HEK293 (cell line): ENCODE measurements around the gene SCNN1A.
A peak's percentile ranks its signal among the peaks of the same experiment; 100 is the strongest.

Experiments used
- CTCF ChIA-PET: fragments of 350-600 bp; formaldehyde crosslinking; extraction: SDS; loops from one replicate; lab custom pipeline; 2021; ENCODE audit warnings: antibody characterized with exemption; lab: Yijun Ruan, JAX
- POLR2A ChIA-PET: fragments of 300-600 bp; formaldehyde crosslinking; extraction: SDS; loops from one replicate; lab custom pipeline; 2020; ENCODE audit warnings: antibody characterized with exemption, inconsistent platforms; lab: Yijun Ruan, JAX
- H3K27ac ChIP-seq: fragments of 200-500 bp; sonication (Bioruptor generic); 2 replicates; pipeline ENCODE4 v1.5.1; 2014; ENCODE audit warnings: low read depth, low read length, control low read depth, inconsistent platforms; ENCODE audit errors: extremely low read depth
- H3K36me3 ChIP-seq, 2 experiments: fragments of 200-500 bp in 1 of 2; sonication (Bioruptor generic) in 1 of 2; 1 replicate in 1 of 2; 2 replicates in 1 of 2; pipeline ENCODE4 v1.5.1; 2014 to 2017; ENCODE audit warnings: inconsistent platforms in 2 of 2, low read length in 2 of 2; ENCODE audit not compliant: control insufficient read depth in 2 of 2, insufficient read depth in 1 of 2
- H3K4me1 ChIP-seq: fragments of 200-500 bp; sonication (Bioruptor generic); 2 replicates; pipeline ENCODE4 v1.5.1; 2014; ENCODE audit warnings: mild to moderate bottlenecking, low read length, inconsistent platforms; ENCODE audit not compliant: control insufficient read depth, insufficient read depth
- H3K4me3 ChIP-seq: 2 replicates; pipeline ENCODE4 v1.5.1; 2011; ENCODE audit warnings: low read depth, mild to moderate bottlenecking, control low read depth, low read length, moderate library complexity
- H3K9me3 ChIP-seq: fragments of 200-500 bp; sonication (Bioruptor generic); 2 replicates; pipeline ENCODE4 v1.5.1; 2014; ENCODE audit warnings: low read depth, low read length, inconsistent platforms; ENCODE audit not compliant: control insufficient read depth, insufficient read depth
- AEBP2 ChIP-seq: fragments of 450-650 bp; formaldehyde crosslinking; IDR thresholded peaks from 2 replicates; pipeline ENCODE4 v1.5.1; 2016; ENCODE audit warnings: missing biosample characterization, missing genetic modification characterization, borderline replicate concordance
- BCL11A ChIP-seq: fragments of 450-650 bp; formaldehyde crosslinking; IDR thresholded peaks from 2 replicates; pipeline ENCODE4 v1.5.1; 2016; ENCODE audit warnings: low read depth, missing biosample characterization, missing genetic modification characterization
- GFI1B ChIP-seq: fragments of 450-650 bp; formaldehyde crosslinking; IDR thresholded peaks from 2 replicates; pipeline ENCODE4 v1.5.1; 2016; ENCODE audit warnings: missing biosample characterization, missing genetic modification characterization
- HOXA7 ChIP-seq: sonication (generic); formaldehyde crosslinking; IDR thresholded peaks from 2 replicates; pipeline ENCODE4 v1.8.1; 2022; ENCODE audit warnings: missing genetic modification reagents, borderline replicate concordance
- IKZF3 ChIP-seq: fragments of 450-650 bp; IDR thresholded peaks from 2 replicates; pipeline ENCODE4 v1.5.0; 2018; ENCODE audit warnings: missing biosample characterization, mild to moderate bottlenecking, missing genetic modification characterization, moderate library complexity
- KLF10 ChIP-seq: fragments of 450-650 bp; IDR thresholded peaks from 2 replicates; pipeline ENCODE4 v1.5.1; 2018; ENCODE audit warnings: missing biosample characterization, mild to moderate bottlenecking, missing genetic modification characterization
- KLF8 ChIP-seq: fragments of 450-650 bp; formaldehyde crosslinking; IDR thresholded peaks from 2 replicates; pipeline ENCODE4 v1.5.1; 2016; ENCODE audit warnings: missing biosample characterization, missing genetic modification characterization
- TCF7L2 ChIP-seq: IDR thresholded peaks from 2 replicates; pipeline ENCODE4 v1.6.1; 2011; ENCODE audit warnings: low read depth, mild to moderate bottlenecking, inconsistent platforms, low read length, moderate library complexity, borderline replicate concordance
- YY1 ChIP-seq: fragments of 450-650 bp; formaldehyde crosslinking; IDR thresholded peaks from 2 replicates; pipeline ENCODE4 v1.5.1; 2018; ENCODE audit warnings: missing biosample characterization, missing genetic modification characterization
- ZBTB11 ChIP-seq: fragments of 450-650 bp; formaldehyde crosslinking; conservative IDR thresholded peaks from 2 replicates; pipeline ENCODE4 v1.5.1; 2016; ENCODE audit warnings: low read depth, missing biosample characterization, missing genetic modification characterization
- ZBTB7A ChIP-seq: fragments of 450-650 bp; formaldehyde crosslinking; IDR thresholded peaks from 2 replicates; pipeline ENCODE4 v1.5.1; 2016; ENCODE audit warnings: low read depth, missing biosample characterization, missing genetic modification characterization
- ZNF121 ChIP-seq: fragments of 450-650 bp; formaldehyde crosslinking; IDR thresholded peaks from 2 replicates; pipeline ENCODE4 v1.5.1; 2016; ENCODE audit warnings: missing biosample characterization, missing genetic modification characterization
- ZNF146 ChIP-seq: fragments of 450-650 bp; formaldehyde crosslinking; IDR thresholded peaks from 2 replicates; pipeline ENCODE4 v1.5.1; 2016; ENCODE audit warnings: missing biosample characterization, missing genetic modification characterization
- ZNF211 ChIP-seq: fragments of 450-650 bp; formaldehyde crosslinking; IDR thresholded peaks from 2 replicates; pipeline ENCODE4 v1.5.1; 2016; ENCODE audit warnings: low read depth, missing biosample characterization, missing genetic modification characterization
- ZNF223 ChIP-seq: fragments of 450-650 bp; formaldehyde crosslinking; IDR thresholded peaks from 2 replicates; pipeline ENCODE4 v1.5.1; 2016; ENCODE audit warnings: missing biosample characterization, missing genetic modification characterization
- ZNF24 ChIP-seq: fragments of 450-650 bp; formaldehyde crosslinking; IDR thresholded peaks from 2 replicates; pipeline ENCODE4 v1.5.1; 2016; ENCODE audit warnings: missing biosample characterization, missing genetic modification characterization
- ZNF354C ChIP-seq: fragments of 450-650 bp; formaldehyde crosslinking; IDR thresholded peaks from 2 replicates; pipeline ENCODE4 v1.5.1; 2016; ENCODE audit warnings: missing biosample characterization, missing genetic modification characterization, low read depth, borderline replicate concordance
- ZNF37A ChIP-seq: fragments of 450-650 bp; IDR thresholded peaks from 2 replicates; pipeline ENCODE4 v1.5.1; 2018; ENCODE audit warnings: missing biosample characterization, missing genetic modification characterization
- ZNF433 ChIP-seq: fragments of 450-650 bp; formaldehyde crosslinking; IDR thresholded peaks from 2 replicates; pipeline ENCODE4 v1.5.1; 2016; ENCODE audit warnings: missing biosample characterization, missing genetic modification characterization, low read depth
- ZNF530 ChIP-seq: fragments of 450-650 bp; formaldehyde crosslinking; IDR thresholded peaks from 2 replicates; pipeline ENCODE4 v1.5.1; 2016; ENCODE audit warnings: low read depth, missing biosample characterization, missing genetic modification characterization
- ZNF610 ChIP-seq: fragments of 450-650 bp; formaldehyde crosslinking; IDR thresholded peaks from 2 replicates; pipeline ENCODE4 v1.5.1; 2016; ENCODE audit warnings: missing biosample characterization, missing genetic modification characterization, borderline replicate concordance

SCNN1A gene

GRCh38 chr12:6394398-6394797 is 19.0 kb upstream of the SCNN1A start:
- Histone ChIP-seq H3K27ac (no peak overlapping the region), H3K9me3 (no peaks in the 10 kb centered on the region), H3K4me1 (no peaks in the 10 kb centered on the region), H3K36me3 (no peaks in the 10 kb centered on the region), H3K4me3 (no peak overlapping the region)
- ChIA-PET CTCF (no interaction called here), POLR2A (interaction anchor here (0.7 kb wide), 1 partner anchor 140 kb away, joined by 3 read pairs; no protein-coding TSS in a partner anchor)
- TF ChIP-seq KLF8 (tag by site-specific recombination) (no peak), ZNF24 (tag by site-specific recombination) (no peak), YY1 (no peak), ZNF433 (tag by site-specific recombination) (no peak), KLF10 (no peak), ZNF610 (tag by site-specific recombination) (no peak), ZNF146 (tag by site-specific recombination) (no peak), AEBP2 (tag by site-specific recombination) (no peak), ZNF354C (tag by site-specific recombination) (no peak), ZNF37A (tag by site-specific recombination) (no peak), TCF7L2 (no peak), IKZF3 (tag by site-specific recombination) (no peak), BCL11A (tag by site-specific recombination) (no peak), ZNF223 (tag by site-specific recombination) (no peak), ZNF530 (no peak), ZBTB11 (tag by site-specific recombination) (no peak), ZNF211 (no peak), HOXA7 (CRISPR knock-in tag) (no peak)

- CTCF ChIA-PET: interaction anchor here (1.0 to 1.5 kb wide), 2 partner anchors 27 to 66 kb away, joined by 3 to 9 read pairs; no protein-coding TSS in a partner anchor
- peak; percentile 92 for TF ChIP-seq ZNF121
- 0 out of 2 replicates have a peak, but pooled peaks have one; percentile 16 for TF ChIP-seq GFI1B
- no peak for TF ChIP-seq ZBTB7A (tag by site-specific recombination)
- H3K27ac ChIP-seq: no peak overlapping the region
- POLR2A ChIA-PET: interaction anchor here (0.5 to 1.1 kb wide), 2 partner anchors 10 to 77 kb away, joined by 4 read pairs; partner anchors contain the start of gene VAMP1
- no peaks in the 10 kb centered on the region for H3K9me3 ChIP-seq
- H3K36me3 ChIP-seq: no peaks in the 10 kb centered on the region
- H3K4me1 ChIP-seq: no peaks in the 10 kb centered on the region
- H3K4me3 ChIP-seq: no peak overlapping the region
Observed at GRCh38 chr12:6393109-6393508, 17.7 kb upstream of the SCNN1A start.
